Kidney capillary endothelial cell (primary cell): ENCODE results near the gene ZGLP1.

Source experiments
- DNase-seq: peaks from one replicate; pipeline ENCODE4 v3.0.0-alpha.2; 2018; ENCODE audit warnings: low spot score

Gene ZGLP1

DNA sequence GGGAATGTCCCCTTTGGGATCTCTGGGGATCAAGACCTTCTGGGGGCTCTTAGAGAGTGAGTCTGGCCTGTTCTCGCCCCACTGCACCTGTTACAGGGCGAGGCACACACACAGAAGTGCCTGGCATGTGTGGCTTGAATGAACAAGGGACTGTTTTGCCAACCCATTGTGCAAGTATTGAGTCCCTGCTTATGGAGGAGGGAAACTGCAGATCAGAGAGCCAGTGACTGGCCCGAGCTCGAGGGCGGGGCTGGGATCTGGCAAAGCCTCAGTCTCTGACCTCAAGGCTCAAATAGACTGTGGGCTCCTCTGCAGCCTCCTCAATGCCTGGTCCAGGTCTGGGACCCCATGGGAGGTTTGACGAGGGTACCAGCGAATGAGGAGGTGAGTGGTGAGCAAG is 18.2 kb upstream of the ZGLP1 start:
- no peak for DNase-seq

DNA sequence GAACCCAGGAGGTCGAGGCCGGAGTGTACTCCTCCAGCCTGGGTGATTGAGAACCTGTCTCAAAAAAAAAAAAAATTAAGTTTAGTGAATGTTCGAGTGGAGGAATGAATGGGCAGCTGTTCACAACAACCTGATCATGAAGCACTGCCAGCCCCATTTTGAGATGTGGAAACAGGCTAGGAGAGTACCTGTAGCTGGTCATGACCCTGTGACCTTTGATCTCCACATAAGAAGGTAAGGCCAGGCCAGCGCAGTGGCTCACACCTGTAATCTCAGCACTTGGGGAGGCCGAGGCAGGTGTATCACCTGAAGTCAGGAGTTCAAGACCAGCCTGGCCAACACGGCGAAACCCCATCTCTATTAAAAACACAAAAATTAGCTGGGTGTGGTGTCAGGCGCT is 16.1 kb upstream of the ZGLP1 start:
- no peak for DNase-seq

DNA sequence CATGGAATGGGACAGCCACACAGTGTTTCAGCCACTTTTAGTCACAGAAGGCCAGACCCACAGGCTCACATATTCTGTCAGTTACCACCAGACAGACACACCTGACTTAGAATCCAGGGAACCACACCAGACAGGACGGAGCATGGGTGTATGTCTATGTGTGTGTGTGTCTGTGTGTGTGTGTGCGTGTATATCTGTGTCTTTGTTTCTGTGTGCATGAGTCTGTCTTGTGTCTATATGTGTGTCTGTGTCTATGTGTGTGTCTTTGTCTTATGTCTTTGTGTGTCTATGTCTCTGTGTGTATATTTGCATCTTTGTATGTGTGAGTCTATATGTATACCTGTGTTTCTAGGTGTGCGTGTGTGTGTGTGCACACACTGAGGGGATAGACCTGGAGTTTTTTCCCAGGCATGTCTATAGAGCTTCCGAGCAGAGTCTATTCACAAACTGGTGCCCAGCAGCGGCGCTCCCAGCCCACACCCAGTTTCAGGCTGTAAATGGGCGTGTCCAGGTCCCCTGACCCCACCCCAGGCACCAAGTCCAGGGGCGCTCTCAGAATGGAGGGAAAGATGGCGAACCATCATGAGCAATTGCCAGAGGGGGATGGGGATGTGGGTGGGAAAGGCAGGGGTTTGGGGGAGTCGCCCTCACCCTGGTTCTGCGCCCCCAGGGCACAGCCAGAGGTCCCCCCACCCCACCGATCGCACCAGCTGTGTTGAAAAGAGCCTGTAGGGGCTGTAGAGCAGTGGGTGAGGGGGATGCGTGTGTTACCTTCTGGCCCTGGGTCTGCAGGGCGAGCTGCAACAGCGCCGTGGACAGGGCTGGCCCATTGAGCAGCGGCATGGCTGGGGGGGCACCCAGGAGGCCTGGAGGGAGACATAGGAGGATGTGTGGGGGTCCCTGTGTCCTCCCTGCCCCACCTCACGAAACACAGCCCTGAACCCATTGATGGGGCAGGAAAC is 12.5 kb upstream of the ZGLP1 start:
- no peak for DNase-seq

DNA sequence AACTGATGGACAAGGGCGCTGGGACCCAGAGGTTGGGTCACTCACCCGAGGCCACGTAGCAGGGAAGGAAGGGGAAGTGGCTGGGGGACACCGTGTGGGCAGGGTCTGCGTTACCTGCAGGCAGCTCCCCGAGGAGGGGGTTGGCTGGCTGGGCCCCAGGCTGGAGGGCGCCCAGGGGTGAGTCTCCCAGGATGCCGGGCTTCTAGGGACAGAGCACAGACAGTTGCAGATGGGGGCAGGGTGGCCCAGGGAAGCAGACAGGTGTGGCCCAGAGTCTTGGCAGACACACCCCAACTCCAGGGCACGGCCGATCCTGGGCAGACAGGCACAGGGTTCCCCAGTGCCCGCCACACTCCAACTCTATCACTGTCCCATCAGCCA is 11.8 kb upstream of the ZGLP1 start:
- DNase-seq: no peak

DNA sequence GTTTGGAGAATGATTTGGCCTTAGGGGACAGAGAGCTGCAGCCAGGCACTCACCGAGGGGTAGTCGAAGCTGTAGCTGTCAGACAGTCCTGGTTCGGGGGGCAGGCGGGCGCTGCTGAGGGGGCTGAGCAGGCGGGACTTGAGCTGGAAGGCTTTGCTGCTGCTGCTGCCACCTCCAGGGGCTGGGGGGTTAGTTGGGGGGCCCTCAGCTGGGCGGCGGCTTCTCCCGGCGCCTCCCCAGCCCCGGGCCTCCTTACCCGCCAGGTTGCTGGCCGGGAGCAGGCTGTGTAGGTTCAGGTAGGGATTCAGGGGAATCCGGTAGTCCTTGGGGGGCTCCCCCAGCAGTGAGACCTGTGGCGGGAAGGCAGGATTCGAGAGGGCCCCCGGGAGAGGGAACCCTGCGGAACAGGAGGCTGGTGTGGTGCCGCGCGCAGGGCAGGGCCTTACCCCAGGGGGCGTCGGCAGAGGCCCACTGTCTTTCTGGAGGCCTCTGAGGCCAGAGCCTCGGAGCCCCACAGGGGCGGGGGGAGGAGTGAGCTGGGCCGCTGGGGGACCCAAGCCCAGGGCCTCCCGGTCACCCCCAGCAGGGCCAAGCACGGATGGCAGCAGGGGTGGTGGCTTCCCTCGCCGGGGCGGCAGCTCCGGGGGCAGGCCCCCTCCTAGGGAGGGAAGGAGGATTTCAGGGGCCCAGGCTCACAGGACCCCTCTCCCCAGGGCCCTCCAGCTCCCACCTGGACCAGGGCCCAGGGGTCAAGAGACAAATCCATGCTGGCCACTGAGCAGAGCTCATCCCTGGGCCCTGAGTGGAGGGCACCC is 11.2 kb upstream of the ZGLP1 start:
- DNase-seq: no peak

DNA sequence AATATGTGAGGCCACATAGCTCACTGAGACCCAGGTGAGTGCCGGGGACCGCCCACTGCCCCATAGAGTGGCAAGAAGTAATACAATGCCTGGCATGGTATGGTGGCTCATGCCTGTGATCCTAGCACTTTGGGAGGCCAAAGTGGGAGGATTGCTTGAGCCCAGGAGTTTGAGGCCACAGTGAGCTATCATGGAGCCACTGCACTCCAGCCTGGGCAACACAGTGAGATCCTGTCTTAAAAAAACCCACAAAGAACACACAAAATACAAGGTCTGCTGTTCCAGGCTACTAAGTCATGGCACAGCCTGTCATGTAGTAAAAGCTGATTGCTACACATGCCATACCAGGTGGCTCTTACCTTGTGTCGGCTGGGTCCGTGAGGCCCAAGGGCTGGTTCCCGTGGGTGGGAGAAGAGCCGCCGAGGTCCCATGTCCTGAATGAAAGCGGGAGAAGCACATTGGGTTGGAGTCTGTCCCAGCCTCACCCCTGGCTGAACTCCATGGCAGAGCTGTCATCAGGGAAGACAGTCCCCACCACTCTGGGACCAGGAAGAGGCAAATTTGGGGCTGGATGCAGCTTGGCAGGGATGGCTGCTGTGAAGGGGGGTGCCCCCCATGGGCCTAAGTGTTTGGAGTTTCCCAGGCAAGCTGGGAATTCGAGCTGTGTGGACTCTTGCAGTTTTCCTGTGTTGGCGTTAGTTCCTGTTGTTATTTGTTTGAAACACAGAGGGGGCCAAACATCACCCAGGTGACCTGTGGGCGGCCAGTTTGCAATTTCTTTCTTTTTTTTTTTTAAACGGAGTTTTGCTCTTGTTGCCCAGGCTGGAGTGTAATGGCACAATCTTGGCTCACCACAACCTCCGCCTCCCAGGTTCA is 9.4 kb upstream of the ZGLP1 start:
- no peak for DNase-seq

DNA sequence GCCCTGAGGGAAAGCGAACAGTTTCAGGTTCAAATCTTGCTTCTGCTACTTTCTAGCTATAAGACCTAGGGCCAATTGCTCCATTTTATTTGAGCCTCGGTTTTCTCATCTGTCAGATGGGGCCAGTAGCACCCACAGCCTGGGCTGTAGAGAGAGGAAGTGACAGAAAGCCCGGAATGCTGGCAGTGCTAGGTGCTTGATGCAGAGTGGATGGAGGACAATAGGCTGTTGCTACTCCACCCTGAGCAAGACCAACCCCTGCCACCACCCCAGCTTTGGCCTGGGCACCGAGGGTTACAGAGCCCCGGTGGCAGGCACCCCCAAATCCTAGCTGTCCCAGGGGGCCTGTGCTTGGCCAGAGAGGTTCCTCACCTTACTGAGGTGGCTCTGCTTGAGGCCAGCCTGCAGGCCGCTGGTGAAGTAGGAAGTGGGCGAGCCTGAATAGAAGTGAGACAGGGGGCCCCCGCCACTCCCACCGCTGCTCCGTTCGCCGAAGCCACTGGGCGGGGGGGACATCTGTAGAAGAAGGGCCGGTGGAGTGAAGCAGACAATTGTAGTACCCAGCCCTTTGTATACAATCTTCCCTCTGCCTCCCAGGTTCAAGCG is 8.3 kb upstream of the ZGLP1 start:
- no peak for DNase-seq

DNA sequence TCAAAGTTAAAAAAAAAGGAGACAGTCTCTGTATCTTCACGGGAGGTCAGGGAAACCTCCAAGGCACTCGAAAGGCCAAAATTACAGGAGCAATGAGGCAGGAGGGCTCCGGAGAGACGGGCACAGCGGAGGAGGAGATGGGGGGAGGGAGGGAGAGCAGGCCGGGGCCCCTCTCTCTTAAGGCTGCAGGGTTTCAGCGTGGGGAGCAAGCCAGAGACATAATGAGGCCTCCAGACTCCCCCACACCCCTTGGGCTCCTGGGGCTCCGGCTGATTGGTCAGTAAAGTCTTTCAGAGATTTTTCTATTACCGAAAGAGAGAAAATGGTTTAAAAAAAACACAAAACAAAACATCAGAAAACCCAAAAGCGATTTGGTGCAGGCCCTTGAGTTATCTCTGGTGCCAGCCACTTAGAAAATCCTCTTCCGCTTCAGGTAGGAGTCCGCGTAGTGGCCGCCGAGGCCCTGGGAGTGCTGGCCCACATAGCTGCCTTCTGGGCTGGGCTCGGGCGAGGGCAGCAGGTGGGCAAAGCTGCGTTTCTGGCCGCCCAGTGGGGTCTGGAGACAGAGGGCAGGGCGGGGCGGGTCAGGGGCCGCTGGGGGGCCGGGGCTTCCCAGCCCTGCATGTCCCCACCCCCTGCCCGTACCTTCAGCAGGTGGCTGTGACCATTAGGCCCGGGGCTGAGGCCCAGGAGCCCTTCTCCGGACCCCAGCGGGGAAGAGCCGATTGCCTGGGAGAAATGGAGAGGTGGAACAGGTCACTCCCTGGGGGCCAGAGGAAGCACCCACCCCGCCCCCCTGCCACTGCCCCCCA is 7.6 kb upstream of the ZGLP1 start:
- DNase-seq: no peak

DNA sequence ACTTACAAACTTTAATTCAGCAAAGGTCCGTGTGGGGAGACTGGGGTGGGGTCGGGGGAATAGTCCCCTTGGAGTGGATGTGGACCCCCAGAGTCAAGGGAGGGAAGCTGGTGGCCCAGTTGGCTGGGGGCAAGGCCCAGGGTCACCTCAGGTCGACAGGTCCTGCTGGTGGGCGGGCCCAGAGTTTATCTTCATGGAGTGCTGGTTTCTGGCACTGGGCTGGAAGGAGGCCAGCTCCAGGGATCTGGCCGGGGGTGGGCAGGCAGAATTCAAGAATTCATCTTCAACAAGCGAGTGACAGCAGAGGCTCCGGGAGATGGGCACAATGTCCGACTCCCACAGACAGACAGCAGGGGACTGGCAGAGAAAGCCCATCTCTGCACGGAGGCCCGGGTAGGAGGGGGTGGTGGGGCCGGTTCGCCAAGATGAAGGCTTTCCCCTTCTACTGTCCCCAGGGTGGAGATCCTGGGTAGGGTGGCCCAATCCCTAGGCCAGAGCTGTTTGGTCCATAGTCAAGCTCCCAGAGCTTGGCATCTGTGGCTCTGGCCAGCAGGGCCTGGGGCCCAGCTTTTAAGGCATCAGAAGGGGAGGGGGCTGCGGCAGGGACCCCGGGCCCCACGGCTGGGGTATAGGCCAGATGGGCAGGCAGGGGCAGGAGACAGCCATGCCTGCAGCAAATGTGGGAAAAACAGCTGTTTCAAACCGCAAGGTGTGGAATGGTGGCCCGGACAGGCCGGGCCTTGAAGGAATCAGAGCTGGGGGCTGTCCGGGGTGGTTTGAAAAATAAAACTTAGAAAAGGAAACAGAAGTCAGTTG is 6.8 kb upstream of the ZGLP1 start:
- no peak for DNase-seq

DNA sequence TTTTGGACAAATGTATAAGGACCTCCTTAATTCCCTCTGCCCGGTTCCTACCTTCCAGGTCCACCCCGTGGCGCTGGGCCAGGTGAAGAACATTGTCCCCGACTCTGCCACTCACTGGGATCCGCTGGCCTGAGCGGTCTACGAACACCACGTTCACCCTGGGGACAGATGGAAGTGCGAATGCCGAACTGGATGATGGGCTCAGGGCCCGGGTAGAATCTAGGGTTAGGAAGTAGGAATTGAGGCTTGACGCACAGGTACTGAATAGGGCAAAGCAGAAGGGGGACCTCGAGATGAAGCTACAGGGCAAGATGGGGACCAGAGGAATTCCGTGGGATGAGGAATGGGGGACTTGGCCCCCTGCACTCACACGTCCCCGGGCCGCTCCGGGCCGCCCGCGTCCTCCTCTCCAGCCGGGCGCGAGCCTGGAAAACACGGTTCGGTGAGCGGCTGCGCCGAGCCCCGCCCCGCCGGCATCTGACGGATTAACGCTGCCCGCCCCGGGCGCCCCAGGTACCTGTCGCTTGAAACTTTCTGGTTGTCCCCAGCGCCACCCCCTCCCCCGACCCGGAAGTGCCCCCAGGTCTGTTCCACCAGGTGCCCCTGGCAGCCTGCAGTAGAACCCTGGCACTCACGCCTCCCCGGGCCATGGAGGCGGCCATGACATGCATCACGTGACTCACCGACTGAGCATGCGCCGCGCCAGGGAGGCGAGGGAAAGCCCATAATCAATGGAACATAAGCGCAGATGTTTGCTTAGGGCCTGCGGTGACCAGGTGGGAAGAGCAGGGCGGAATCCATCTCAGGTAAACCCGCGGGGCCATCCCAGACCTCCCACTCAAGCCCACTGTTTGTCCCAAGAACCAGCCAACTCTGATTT is 6.0 kb upstream of the ZGLP1 start, which contains the start of gene FDX2:
Gene FDX2 (minus strand): TSS at position 681 of the 880 bp plus-strand sequence. CDS start 19 bp downstream, at position 662.
- peak; percentile 72 for DNase-seq

DNA sequence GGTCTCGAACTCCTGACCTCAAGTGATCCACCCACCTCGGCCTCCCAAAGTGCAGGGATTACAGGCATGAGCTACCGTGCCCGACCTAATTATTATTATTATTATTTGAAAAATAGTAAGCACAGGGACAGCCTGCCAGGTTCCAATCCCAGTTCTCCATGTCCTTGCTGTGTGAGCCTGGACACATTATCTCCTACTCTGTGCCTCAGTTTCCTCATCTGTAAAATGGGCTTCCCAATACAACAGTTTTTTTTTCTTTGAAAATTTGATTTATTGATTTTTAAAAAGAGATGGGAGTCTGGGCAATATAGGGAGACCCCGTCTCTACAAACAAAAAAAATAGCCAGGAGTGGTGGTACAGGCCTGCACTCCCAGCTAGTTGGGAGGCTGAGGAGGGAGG is 3.3 kb downstream of the ZGLP1 start:
- no peak for DNase-seq

DNA sequence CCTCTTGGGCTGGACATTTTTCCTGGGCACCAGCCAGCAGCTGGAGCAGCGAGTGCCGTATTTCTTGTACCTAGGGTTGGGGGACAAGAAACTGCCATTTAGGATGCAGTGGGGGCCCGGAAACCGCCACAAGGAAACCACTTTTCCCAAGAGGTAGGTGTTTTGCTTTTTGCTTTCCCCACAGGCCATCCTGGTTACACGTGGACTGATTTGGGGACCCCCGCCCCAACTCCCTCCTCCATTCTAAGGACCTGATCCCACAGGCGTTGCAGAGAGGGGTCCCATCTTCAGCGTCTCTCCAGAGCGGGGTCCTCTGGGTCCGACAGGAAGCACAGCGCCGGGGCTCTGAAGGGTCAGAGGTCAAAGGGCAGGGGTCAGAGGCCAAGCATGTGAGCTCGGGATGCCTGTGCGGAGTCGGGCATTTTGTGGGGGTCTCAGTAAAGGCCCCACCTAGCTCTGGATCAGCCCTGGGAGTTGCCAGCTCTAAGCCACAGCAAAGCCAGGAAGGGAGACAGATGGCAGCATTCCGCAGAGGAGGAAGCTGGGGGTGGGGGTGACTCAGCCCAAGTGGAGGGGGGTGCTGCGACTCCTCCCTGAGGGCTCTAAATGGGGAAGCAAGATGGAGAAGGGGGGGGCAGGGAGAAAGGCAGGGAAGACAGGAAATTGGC is 4.3 kb downstream of the ZGLP1 start:
- peak; percentile 46 for DNase-seq

DNA sequence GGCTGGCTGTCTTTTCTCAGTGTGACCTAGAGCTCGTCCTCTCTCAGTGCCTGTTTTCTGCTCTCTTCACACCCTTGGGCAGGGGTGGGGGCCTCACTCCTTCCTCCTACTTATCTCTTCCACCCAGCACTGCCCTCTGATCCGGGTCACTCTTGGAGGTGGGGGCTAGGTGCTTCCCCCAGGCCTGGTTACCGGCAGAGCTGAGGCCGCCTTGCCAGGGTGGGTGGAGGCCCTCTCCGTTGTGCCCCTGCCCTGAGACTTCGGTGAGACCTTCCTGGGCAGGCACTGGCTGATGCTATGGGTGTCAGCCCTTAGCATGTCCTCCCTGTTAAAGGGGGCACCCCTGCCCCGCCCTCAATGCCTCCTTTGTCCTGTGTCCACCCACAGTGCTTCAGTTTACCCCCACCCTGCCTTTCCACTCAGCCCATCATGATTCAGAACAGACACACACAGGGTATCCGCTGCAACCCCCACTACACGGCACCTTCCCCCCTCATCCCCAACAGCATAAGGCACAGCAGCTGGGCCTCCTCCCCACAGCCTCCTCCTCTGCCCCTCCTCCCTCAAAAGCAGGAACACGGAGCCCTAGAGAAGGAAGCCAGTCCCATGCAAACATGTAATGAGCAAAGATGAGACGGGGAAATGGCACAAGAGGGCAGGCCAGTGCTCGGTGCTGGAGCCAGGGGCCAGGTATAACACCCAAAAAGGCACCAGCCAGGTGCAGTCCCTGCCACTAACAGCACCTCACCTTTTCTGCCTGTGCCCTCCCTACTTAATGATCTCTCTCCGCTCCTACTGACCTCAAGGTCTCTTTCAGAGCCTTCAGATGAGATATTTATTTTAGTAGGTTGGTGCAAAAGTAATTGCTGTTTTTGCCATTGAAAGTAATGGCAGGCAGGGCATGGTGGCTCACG is 9.8 kb downstream of the ZGLP1 start:
- no peak for DNase-seq

DNA sequence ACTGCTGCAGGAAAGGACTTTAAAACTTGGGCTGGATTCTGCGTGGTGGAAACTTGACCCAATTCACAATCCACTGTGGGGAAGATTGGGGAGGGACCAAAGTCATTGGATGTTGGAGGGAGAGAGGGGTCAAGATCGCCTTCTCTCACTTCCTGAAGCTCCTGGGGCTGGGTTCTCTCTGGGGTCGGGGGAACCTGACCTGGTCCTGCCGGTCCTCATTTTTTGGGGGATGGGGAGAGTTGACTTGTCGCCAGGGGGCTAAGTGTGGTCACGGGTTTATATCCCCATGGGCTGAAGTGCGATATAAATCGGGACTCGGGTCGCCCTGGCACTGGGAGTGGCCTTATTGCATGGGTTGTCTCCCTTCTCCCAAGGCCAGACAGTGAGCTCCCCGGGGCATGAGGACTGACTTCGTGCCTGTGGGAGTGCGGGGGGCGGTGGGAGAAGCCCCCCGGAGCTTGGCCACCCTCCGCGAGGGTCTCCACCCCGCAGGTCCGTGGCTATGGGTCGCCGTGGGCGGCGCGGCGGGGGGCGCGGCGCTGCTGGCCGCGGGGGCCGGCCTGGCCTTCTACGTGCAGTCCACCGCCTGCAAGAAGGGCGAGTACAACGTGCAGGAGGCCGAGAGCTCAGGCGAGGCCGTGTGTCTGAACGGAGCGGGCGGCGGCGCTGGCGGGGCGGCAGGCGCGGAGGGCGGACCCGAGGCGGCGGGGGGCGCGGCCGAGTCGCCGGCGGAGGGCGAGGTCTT is 13.6 kb downstream of the ZGLP1 start:
- DNase-seq: no peak

DNA sequence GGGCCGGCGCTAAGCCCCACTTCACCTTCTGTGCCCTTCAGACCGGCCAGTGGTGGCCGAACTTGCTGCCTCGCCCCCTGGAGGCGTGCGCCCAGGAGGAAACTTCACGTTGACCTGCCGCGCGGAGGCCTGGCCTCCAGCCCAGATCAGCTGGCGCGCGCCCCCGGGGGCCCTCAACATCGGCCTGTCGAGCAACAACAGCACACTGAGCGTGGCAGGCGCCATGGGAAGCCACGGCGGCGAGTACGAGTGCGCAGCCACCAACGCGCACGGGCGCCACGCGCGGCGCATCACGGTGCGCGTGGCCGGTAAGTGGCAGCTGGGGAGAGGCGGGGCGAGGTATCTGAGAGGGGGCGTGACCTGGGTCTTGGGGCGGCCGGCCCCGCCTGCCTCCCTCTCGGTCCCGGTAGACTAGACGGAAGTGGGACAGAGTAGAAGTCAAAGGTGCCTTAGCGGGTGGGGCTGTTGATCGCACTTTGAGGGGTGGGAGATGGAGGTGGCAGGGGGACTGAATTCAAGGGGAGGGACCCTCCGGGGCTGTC is 14.2 kb downstream of the ZGLP1 start:
- DNase-seq: no peak

DNA sequence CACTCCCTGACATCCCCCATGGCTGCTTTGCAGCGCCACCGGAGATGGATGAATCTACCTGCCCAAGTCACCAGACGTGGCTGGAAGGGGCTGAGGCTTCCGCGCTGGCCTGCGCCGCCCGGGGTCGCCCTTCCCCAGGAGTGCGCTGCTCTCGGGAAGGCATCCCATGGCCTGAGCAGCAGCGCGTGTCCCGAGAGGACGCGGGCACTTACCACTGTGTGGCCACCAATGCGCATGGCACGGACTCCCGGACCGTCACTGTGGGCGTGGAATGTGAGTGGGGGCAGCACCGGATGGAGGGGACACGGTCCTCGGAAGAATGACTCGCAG is 15.3 kb downstream of the ZGLP1 start:
- no peak for DNase-seq
